Ascending aorta (tissue), 2 donors: Measurements from ENCODE around the gene MOCS1. TPM values are rescaled to one million over a fixed set of nuclear protein-coding genes. Genes with fewer than 3 reads are reported as not detected.
A peak's percentile ranks its signal among the peaks of the same experiment; 100 is the strongest.

Source experiments
- DNase-seq, 2 donors: peaks; one replicate each; pipeline ENCODE4 v3.0.0-alpha.2; 2019; ENCODE audit warnings: low spot score in 2 of 2
- H3K27ac ChIP-seq, 2 donors: fragments of 200-600 bp; sonication (generic); one replicate each; pipeline ENCODE4 v1.5.1; 2016 to 2017; ENCODE audit warnings: mild to moderate bottlenecking in 1 of 2
- H3K27me3 ChIP-seq: fragments of 200-600 bp; sonication (generic); one replicate; pipeline ENCODE4 v1.5.1; 2017
- H3K36me3 ChIP-seq, 2 donors: fragments of 200-600 bp; sonication (generic); one replicate each; pipeline ENCODE4 v1.5.1; 2016
- H3K4me1 ChIP-seq, 2 donors: fragments of 200-600 bp; sonication (generic); one replicate each; pipeline ENCODE4 v1.5.1; 2016 to 2017; ENCODE audit warnings: mild to moderate bottlenecking in 1 of 2
- H3K4me3 ChIP-seq, 2 donors: fragments of 200-600 bp; sonication (generic); one replicate each; pipeline ENCODE4 v1.5.1; 2016 to 2017; ENCODE audit warnings: mild to moderate bottlenecking in 1 of 2
- H3K9me3 ChIP-seq, 2 donors: fragments of 200-600 bp; sonication (generic); one replicate each; pipeline ENCODE4 v1.5.1; 2016
- CTCF ChIP-seq, 3 experiments: fragments of 200-600 bp in 2 of 3; fragments of 450-650 bp in 1 of 3; sonication (generic) in 2 of 3; IDR thresholded peaks; one replicate each; pipeline ENCODE4 v1.5.1; 2016 to 2019; ENCODE audit warnings: antibody characterized with exemption in 3 of 3, mild to moderate bottlenecking in 1 of 3, moderate library complexity in 1 of 3
- intact Hi-C: fragments of 100-400 bp; cut with DNase I; formaldehyde crosslinking; loops from one replicate; pipeline ENCODE4 v1.15.1; 2023
- total RNA-seq: library from RNA; depleted of rRNA; stranded (reverse); fragments of >200 nt; gene quantifications from one replicate; pipeline ENCODE4 v1.1.0, GENCODE V29; 2016

Gene MOCS1
- total RNA-seq, 1 donor from 2014 or later: 45.4 TPM

DNA sequence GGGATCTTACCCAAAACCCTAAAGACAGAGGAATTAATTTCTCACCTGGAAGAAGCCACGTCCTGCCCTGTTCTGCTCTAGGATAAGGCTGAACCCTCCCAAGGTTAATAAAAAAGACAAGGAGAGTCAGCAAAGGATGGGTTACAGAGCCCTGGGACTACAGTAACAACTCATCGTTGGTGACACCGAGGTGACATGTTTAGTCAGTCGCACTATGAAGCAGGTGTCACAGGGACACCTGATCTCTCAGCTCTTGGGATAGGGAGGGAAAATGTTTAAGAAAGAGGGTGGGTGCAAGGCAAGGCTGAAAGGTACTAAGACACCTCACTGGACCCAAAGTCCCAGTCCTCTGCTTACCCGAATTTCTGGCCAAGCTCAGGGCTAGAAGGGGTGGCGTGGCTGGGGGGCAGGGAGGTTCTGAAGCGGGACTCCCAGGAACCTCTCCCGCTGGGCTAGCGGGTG lies 562 bp downstream of the MOCS1 start:
- no peaks in the 10 kb centered on the region for H3K36me3 ChIP-seq
- no peak for TF ChIP-seq CTCF (IDR thresholded peaks at IDR 0.05)
- H3K27ac ChIP-seq: peak overlapping the region; percentile 84 to 93
- H3K9me3 ChIP-seq: no peaks in the 10 kb centered on the region
- peak overlapping the region; percentile 78 to 88 for H3K4me3 ChIP-seq
- no peaks in the 10 kb centered on the region for H3K27me3 ChIP-seq
- intact Hi-C loops: no loop called here
- DNase-seq: no peak
- peaks cover 15 to 47% of the 10 kb centered on the region in 2 donors for H3K4me1 ChIP-seq

DNA sequence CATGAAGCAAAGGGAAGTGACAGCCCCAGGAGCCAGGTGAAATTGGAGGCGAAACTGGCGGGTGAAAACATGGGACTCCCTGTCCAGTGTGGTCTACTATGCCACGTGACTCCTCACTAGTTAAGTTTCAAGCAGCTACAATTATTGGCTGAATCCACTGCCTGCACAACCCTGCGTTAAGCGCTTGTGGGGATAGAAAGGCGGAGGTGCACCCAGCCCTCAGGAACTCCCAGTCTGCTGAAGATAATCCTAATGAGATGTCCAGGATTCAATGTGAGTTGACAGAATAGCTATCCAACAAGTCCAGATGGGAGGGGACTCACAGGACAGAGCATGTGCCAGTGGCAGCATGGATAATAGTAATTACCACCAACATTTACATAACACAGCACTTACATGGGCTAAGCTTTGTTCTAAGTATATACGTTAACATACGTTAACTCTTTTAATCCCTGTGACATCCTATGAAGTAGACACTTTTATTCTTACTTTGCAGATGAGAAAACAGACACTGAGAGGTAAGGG lies 1.8 kb downstream of the MOCS1 start:
- no peaks in the 10 kb centered on the region for H3K36me3 ChIP-seq
- H3K9me3 ChIP-seq: no peaks in the 10 kb centered on the region
- intact Hi-C loops: no loop called here
- no peaks in the 10 kb centered on the region for H3K27me3 ChIP-seq
- no peak for DNase-seq
- H3K4me3 ChIP-seq: peak overlapping the region; percentile 78 to 88
- TF ChIP-seq CTCF (IDR thresholded peaks at IDR 0.05): no peak
- H3K4me1 ChIP-seq: peaks cover 15 to 58% of the 10 kb centered on the region in 2 donors
- peak overlapping the region; percentile 84 to 93 for H3K27ac ChIP-seq

GRCh38 chr6:39931607-39932006 lies 2.7 kb downstream of the MOCS1 start:
- Histone ChIP-seq H3K27ac (peak overlapping the region; percentile 84 to 93), H3K4me3 (peak overlapping the region in 1 of 2 donors; percentile 78)
- intact Hi-C loops: no loop called here

GRCh38 chr6:39930540-39930939 lies 3.7 kb downstream of the MOCS1 start:
- peak overlapping the region; percentile 84 to 93 for H3K27ac ChIP-seq
- TF ChIP-seq CTCF (IDR thresholded peaks at IDR 0.05): no peak
- H3K4me3 ChIP-seq: peak overlapping the region in 1 of 2 donors; percentile 13

More at GRCh38 chr6:39931607-39932006, 2.7 kb downstream of the MOCS1 start:
- Histone ChIP-seq H3K36me3 (no peaks in the 10 kb centered on the region), H3K4me1 (peaks cover 15 to 66% of the 10 kb centered on the region in 2 donors), H3K27me3 (no peaks in the 10 kb centered on the region), H3K9me3 (no peaks in the 10 kb centered on the region)
- DNase-seq: no peak
- TF ChIP-seq CTCF (IDR thresholded peaks at IDR 0.05): no peak

GRCh38 chr6:39929733-39930461 lies 4.4 kb downstream of the MOCS1 start:
- H3K4me1 ChIP-seq: peaks cover 12 to 58% of the 10 kb centered on the region in 2 donors
- DNase-seq: no peak
- no peaks in the 10 kb centered on the region for H3K9me3 ChIP-seq
- H3K27me3 ChIP-seq: no peaks in the 10 kb centered on the region
- peak overlapping the region in 1 of 2 donors; percentile 13 for H3K4me3 ChIP-seq
- H3K27ac ChIP-seq: peak overlapping the region; percentile 84 to 93
- H3K36me3 ChIP-seq: peaks cover 10 to 14% of the 10 kb centered on the region in 2 donors
- intact Hi-C loops: loop anchor here (2.0 kb wide), 1 partner anchor 47 kb away; no protein-coding TSS in a partner anchor
- TF ChIP-seq CTCF (IDR thresholded peaks at IDR 0.05): no peak

More at GRCh38 chr6:39930540-39930939, 3.7 kb downstream of the MOCS1 start:
- DNase-seq: no peak
- H3K9me3 ChIP-seq: no peaks in the 10 kb centered on the region
- no peaks in the 10 kb centered on the region for H3K27me3 ChIP-seq
- peaks cover 13 to 64% of the 10 kb centered on the region in 2 donors for H3K4me1 ChIP-seq
- peaks cover 4 to 8% of the 10 kb centered on the region in 2 donors for H3K36me3 ChIP-seq
- intact Hi-C loops: no loop called here
